ENCODE results near the gene FBXO34. TPM values are rescaled to one million over a fixed set of nuclear protein-coding genes. Genes with fewer than 3 reads are reported as not detected.

FBXO34 gene
- total and polyA plus RNA-seq, 2 of the 13 experiments (the other 11 are each of a cell fraction or from before 2014, with no cell fraction given), result 8.8 to 13.5 TPM

DNA sequence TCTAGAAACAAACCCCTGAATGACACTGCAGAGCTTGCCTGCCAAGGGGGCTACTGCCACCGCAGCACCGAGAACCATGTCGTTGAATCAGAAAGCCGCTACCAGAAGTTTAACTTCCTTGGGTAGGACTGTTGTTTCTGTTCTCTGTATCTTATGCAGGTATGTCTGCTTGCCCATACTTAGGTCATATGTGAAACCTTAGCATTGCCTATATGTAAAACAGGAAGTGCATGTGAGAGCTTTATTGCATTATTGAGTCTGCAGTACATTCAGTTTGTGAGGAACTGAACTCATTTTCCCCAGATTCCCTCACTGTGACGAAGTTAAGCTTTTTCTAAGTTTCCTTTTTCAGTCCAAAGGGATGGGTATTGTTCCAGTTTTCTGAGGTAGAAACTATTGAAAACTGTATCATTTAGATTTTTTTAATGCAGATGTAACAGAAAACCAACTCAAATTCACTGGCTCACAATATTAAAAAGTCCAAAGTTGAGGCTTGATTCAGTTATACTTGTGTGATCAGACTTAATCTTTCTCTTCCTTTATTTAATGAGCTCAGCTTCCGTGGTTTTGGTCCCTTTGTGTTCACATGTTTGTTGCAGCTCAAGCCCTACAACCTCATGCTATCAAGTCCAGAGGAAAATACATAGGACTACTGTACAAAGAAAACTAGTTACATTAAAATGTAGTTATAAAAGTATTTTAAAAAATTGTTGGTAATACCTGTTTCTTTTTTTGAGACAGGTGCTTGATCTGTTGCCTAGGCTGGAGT lies 6.9 kb downstream of the FBXO34 start:
- no peak for TF ChIP-seq SRSF4 (IDR thresholded peaks at IDR 0.05; ENCODE audit: low read depth, low read length, poor library complexity, severe bottlenecking)
- no peak for TF ChIP-seq ZNF326 (CRISPR knock-in tag; IDR thresholded peaks at IDR 0.05; ENCODE audit: borderline replicate concordance)
- no peak for TF ChIP-seq ZNF460 (CRISPR knock-in tag; IDR thresholded peaks at IDR 0.05; ENCODE audit: borderline replicate concordance)
- TF ChIP-seq SRF (IDR thresholded peaks at IDR 0.05; ENCODE audit: low read depth, low read length), result no peak
- no peak for TF ChIP-seq MAFK (conservative IDR thresholded peaks at IDR 0.05 in 1 of 2, IDR thresholded peaks at IDR 0.05 in 1 of 2; ENCODE audit: low read length in 2 of 2)
- no peak for TF ChIP-seq PTBP1 (IDR thresholded peaks at IDR 0.05; ENCODE audit: low read depth, low read length, poor library complexity, severe bottlenecking)
- no peak for TF ChIP-seq CBX1 (IDR thresholded peaks at IDR 0.05; ENCODE audit: low read depth)
- no peak for TF ChIP-seq ZNF777 (CRISPR knock-in tag; IDR thresholded peaks at IDR 0.05)
- TF ChIP-seq ZNF556 (CRISPR knock-in tag; IDR thresholded peaks at IDR 0.05; ENCODE audit: borderline replicate concordance), result no peak
- no peak for TF ChIP-seq RFX1 (IDR thresholded peaks at IDR 0.05)
- TF ChIP-seq SP140L (CRISPR knock-in tag; IDR thresholded peaks at IDR 0.05; ENCODE audit: borderline replicate concordance), result no peak
- TF ChIP-seq ZFX (CRISPR knock-in tag; IDR thresholded peaks at IDR 0.05; ENCODE audit: low read depth), result no peak
- intact Hi-C loops (cut with micrococcal nuclease; ENCODE audit: unreplicated experiment), result loop anchor here (10.0 kb wide), 2 partner anchors 157 to 307 kb away; partner anchors contain the start of gene KTN1
- DNase-seq (ENCODE audit: low spot score), result no peak
- ChIA-PET CTCF (ENCODE audit: low intra/inter-chr PET ratio, low total read pairs) (no interaction called here), POLR2A (no interaction called here)
- Histone ChIP-seq H3K4me1 (ENCODE audit: insufficient read depth, low read length) (peaks cover 45% of the 10 kb centered on the region), H3K27ac (ENCODE audit: extremely low read length, insufficient read depth, low read length) (no peak overlapping the region), H3K9ac (ENCODE audit: insufficient read depth, low read depth, low read length) (no peak overlapping the region), H3K4me2 (ENCODE audit: low read depth, low read length) (no peak overlapping the region), H3K36me3 (replicated peaks in 1 of 2; ENCODE audit: control insufficient read depth in 1 of 2, insufficient read depth in 2 of 2, low read length in 2 of 2) (peaks cover 0 to 1% of the 10 kb centered on the region in 2 experiments; a peak in 1 of 5 replicates), H4K20me1 (ENCODE audit: insufficient read depth, low read length) (peaks cover 17% of the 10 kb centered on the region), H3K4me3 (replicated peaks in 1 of 3; ENCODE audit: insufficient read depth in 1 of 3, low read depth in 2 of 3, low read length in 3 of 3) (no peak overlapping the region), H2AFZ (ENCODE audit: low read length) (no peak overlapping the region), H3K9me3 (ENCODE audit: low read length) (no peaks in the 10 kb centered on the region), H3K79me2 (ENCODE audit: insufficient read depth, low read length) (peaks cover 86% of the 10 kb centered on the region), H3K27me3 (ENCODE audit: control insufficient read depth in 1 of 2, insufficient read depth in 2 of 2, low read length in 2 of 2) (no peaks in the 10 kb centered on the region)
- BruUV-seq (replicated peaks), result no TSS peak
- 98% methylated on average over 6 of the region's 6 CpGs for WGBS (ENCODE audit: low lambda C conversion rate)
- in situ Hi-C loops (cut with HindIII; ENCODE audit: extremely low pct_ligation_motif_present, low pct_unique_long_range_greater_than_20kb), result no loop called here
- FAIRE-seq, result no peak
- ATAC-seq, result no peak

Measured in HepG2 (cell line).